IMR-90 (cell line): ENCODE measurements around the gene ABCA10. TPM values are rescaled to one million over a fixed set of nuclear protein-coding genes. Genes with fewer than 3 reads are reported as not detected.

ENCODE experiments used
- ATAC-seq: fragments of 200-7000 bp; cut with Tn5 transposase; 2 replicates; pipeline ENCODE4 v1.9.1; 2020; ENCODE audit warnings: low read depth, mild to moderate bottlenecking, moderate library complexity
- BruUV-seq: library from RNA; stranded (reverse); fragments of 400-500 nt; replicated peaks from 2 replicates; lab custom pipeline; 2021; lab: Mats Ljungman, UMichigan
- CTCF ChIA-PET: fragments of 300-600 bp; formaldehyde crosslinking; extraction: SDS; loops from one replicate; lab custom pipeline; 2021; ENCODE audit warnings: antibody characterized with exemption; lab: Yijun Ruan, JAX
- POLR2A ChIA-PET: fragments of 300-600 bp; sonication (Branson Sonifier 250); formaldehyde crosslinking; loops from one replicate; lab custom pipeline; 2022; ENCODE audit warnings: antibody characterized with exemption; ENCODE audit not compliant: unreplicated experiment; lab: Charles Lee
- DNase-seq: peaks from one replicate; pipeline ENCODE4 v3.0.0; 2013
- H2AFZ ChIP-seq: replicated peaks from 2 replicates; pipeline ENCODE3; 2013; ENCODE audit warnings: low read length, mild to moderate bottlenecking; ENCODE audit not compliant: poor library complexity
- H2AK5ac ChIP-seq: 2 replicates; pipeline ENCODE4 v1.6.1; 2013; ENCODE audit warnings: low read depth, low read length, inconsistent platforms
- H2AK9ac ChIP-seq: replicated peaks from 2 replicates; pipeline ENCODE3; 2013; ENCODE audit warnings: mild to moderate bottlenecking, low read depth, low read length, moderate library complexity; ENCODE audit not compliant: poor library complexity
- H2BK120ac ChIP-seq: 2 replicates; pipeline ENCODE4 v1.6.1; 2013; ENCODE audit warnings: low read depth, low read length, inconsistent platforms
- H2BK15ac ChIP-seq: 3 replicates; pipeline ENCODE4 v1.6.1; 2013; ENCODE audit warnings: low read depth, low read length, inconsistent platforms
- H2BK20ac ChIP-seq: 2 replicates; pipeline ENCODE4 v1.6.1; 2013; ENCODE audit warnings: low read depth, mild to moderate bottlenecking, inconsistent platforms, low read length, moderate library complexity
- H2BK5ac ChIP-seq: 2 replicates; pipeline ENCODE4 v1.6.1; 2013; ENCODE audit warnings: mild to moderate bottlenecking, low read depth, low read length, inconsistent platforms; ENCODE audit not compliant: poor library complexity, severe bottlenecking
- H3K14ac ChIP-seq: replicated peaks from 2 replicates; pipeline ENCODE4 v1.6.1; 2013; ENCODE audit warnings: low read depth, low read length, inconsistent platforms
- H3K18ac ChIP-seq: 2 replicates; pipeline ENCODE4 v1.6.1; 2013; ENCODE audit warnings: low read depth, low read length, control low read depth
- H3K23ac ChIP-seq: 2 replicates; pipeline ENCODE4 v1.6.1; 2013; ENCODE audit warnings: low read depth, low read length, inconsistent platforms
- H3K27ac ChIP-seq: 2 replicates; pipeline ENCODE4 v1.5.1; 2013; ENCODE audit warnings: mild to moderate bottlenecking, control low read depth, low read length; ENCODE audit not compliant: insufficient read depth
- H3K27me3 ChIP-seq: 2 replicates; pipeline ENCODE4 v1.6.1; 2013; ENCODE audit warnings: low read length; ENCODE audit not compliant: control insufficient read depth, insufficient read depth
- H3K36me3 ChIP-seq: 2 replicates; pipeline ENCODE4 v1.6.1; 2013; ENCODE audit warnings: low read length, mixed read lengths; ENCODE audit not compliant: control insufficient read depth, insufficient read depth
- H3K4ac ChIP-seq: 2 replicates; pipeline ENCODE4 v1.6.1; 2013; ENCODE audit warnings: low read depth, low read length, inconsistent platforms
- H3K4me1 ChIP-seq: 2 replicates; pipeline ENCODE4 v1.6.1; 2013; ENCODE audit warnings: low read length, mixed read lengths; ENCODE audit not compliant: control insufficient read depth, insufficient read depth
- H3K4me2 ChIP-seq: 2 replicates; pipeline ENCODE4 v1.6.1; 2013; ENCODE audit warnings: low read depth, mild to moderate bottlenecking, control low read depth, low read length, moderate library complexity
- H3K4me3 ChIP-seq: 2 replicates; pipeline ENCODE4 v1.5.1; 2013; ENCODE audit warnings: low read depth, mild to moderate bottlenecking, control low read depth, low read length, moderate library complexity; ENCODE audit not compliant: insufficient read depth
- H3K56ac ChIP-seq: 2 replicates; pipeline ENCODE4 v1.6.1; 2013; ENCODE audit warnings: low read length, inconsistent platforms; ENCODE audit not compliant: insufficient read depth; ENCODE audit errors: extremely low read depth
- H3K79me1 ChIP-seq, 2 experiments: 2 replicates each; pipeline ENCODE4 v1.6.1; 2013; ENCODE audit warnings: low read length in 2 of 2, inconsistent platforms in 1 of 2, low read depth in 1 of 2
- H3K9ac ChIP-seq: 2 replicates; pipeline ENCODE4 v1.6.1; 2013; ENCODE audit warnings: low read depth, low read length, control low read depth
- H3K9me1 ChIP-seq: 2 replicates; pipeline ENCODE4 v1.6.1; 2013; ENCODE audit warnings: low read length, inconsistent platforms; ENCODE audit not compliant: insufficient read depth
- H3K9me3 ChIP-seq: 2 replicates; pipeline ENCODE4 v1.6.1; 2013; ENCODE audit warnings: low read length; ENCODE audit not compliant: control insufficient read depth, insufficient read depth
- H4K20me1 ChIP-seq: 2 replicates; pipeline ENCODE4 v1.6.1; 2013; ENCODE audit warnings: low read length, inconsistent platforms; ENCODE audit not compliant: insufficient read depth
- H4K5ac ChIP-seq: 2 replicates; pipeline ENCODE4 v1.6.1; 2013; ENCODE audit warnings: mild to moderate bottlenecking, low read depth, low read length, control low read depth
- H4K8ac ChIP-seq, 2 experiments: 2 replicates each; pipeline ENCODE4 v1.6.1; 2013; ENCODE audit warnings: low read depth in 2 of 2, low read length in 2 of 2, control low read depth in 1 of 2, inconsistent platforms in 1 of 2
- H4K91ac ChIP-seq: 2 replicates; pipeline ENCODE4 v1.6.1; 2013; ENCODE audit warnings: low read depth, low read length, inconsistent platforms; ENCODE audit not compliant: insufficient read depth
- MAFK ChIP-seq: IDR thresholded peaks from 2 replicates; pipeline ENCODE4 v1.6.1; 2012; ENCODE audit warnings: low read depth, low read length, improper control_type of control experiment
- NFE2L2 ChIP-seq: fragments of 150-350 bp; IDR thresholded peaks from 2 replicates; pipeline ENCODE4 v1.6.1; 2016; ENCODE audit warnings: low read depth, mild to moderate bottlenecking, low read length
- RAD21 ChIP-seq: IDR thresholded peaks from 2 replicates; pipeline ENCODE4 v1.6.1; 2012; ENCODE audit warnings: low read length, improper control_type of control experiment
- SMC3 ChIP-seq: fragments of 150-350 bp; IDR thresholded peaks from 2 replicates; pipeline ENCODE4 v1.6.1; 2016; ENCODE audit warnings: low read depth, mild to moderate bottlenecking, antibody characterized with exemption, low read length, moderate library complexity
- WGBS, 2 experiments: methylation state at CpG; one replicate each; pipeline versions ENCODE4 v1.1.5 to v1.1.7; 2013; ENCODE audit warnings: missing lambda C conversion rate in 2 of 2; ENCODE audit not compliant: insufficient read length in 1 of 2; ENCODE audit errors: extremely low coverage in 2 of 2; 5-methylcytosine and 5-hydroxymethylcytosine counted together
- dilution Hi-C: fragments of 300-500 bp; cut with HindIII; formaldehyde crosslinking; loops from one replicate; pipeline ENCODE4 v1.14.3; 2018; ENCODE audit warnings: low sequenced_read_pairs; ENCODE audit not compliant: unreplicated experiment
- in situ Hi-C: fragments of 300-500 bp; cut with MboI; formaldehyde crosslinking; loops from 3 replicates; pipeline ENCODE4 v1.14.3; 2019; ENCODE audit warnings: low sequenced_read_pairs, inconsistent platforms, mixed read lengths
- intact Hi-C: fragments of 100-400 bp; cut with micrococcal nuclease; formaldehyde crosslinking; loops from 2 replicates; pipeline ENCODE4 v1.10.0; 2022
- polyA plus RNA-seq, 3 experiments: library from polyadenylated mRNA; depleted of rRNA; stranded (reverse); fragments of >200 nt; gene quantifications; 2 replicates each; pipeline ENCODE4 v1.2.3, GENCODE V29; 2012; ENCODE audit warnings: low replicate concordance in 1 of 3
- total RNA-seq: library from RNA; depleted of rRNA; stranded (reverse); fragments of >200 nt; gene quantifications from 2 replicates; pipeline ENCODE4 v1.2.3, GENCODE V29; 2012
- TF ChIP-seq, protein P1 (sequence below): conservative IDR thresholded peaks from 2 replicates; pipeline ENCODE4 v1.5.1; 2012; ENCODE audit warnings: mild to moderate bottlenecking, low read depth, low read length, improper control_type of control experiment
- TF ChIP-seq, protein P2 (sequence below): fragments of 150-350 bp; IDR thresholded peaks from 2 replicates; pipeline ENCODE4 v1.6.1; 2017; ENCODE audit warnings: mild to moderate bottlenecking, antibody characterized with exemption, low read length, low read depth
- TF ChIP-seq, protein P3 (sequence below): fragments of 150-350 bp; IDR thresholded peaks from 2 replicates; pipeline ENCODE4 v1.6.1; 2016; ENCODE audit warnings: low read depth, mild to moderate bottlenecking, low read length, moderate library complexity, borderline replicate concordance

The ABCA10 gene
- total and polyA plus RNA-seq, 2 of the 4 experiments (the other 2 are of a cell fraction), result under 0.01 to 0.03 TPM

DNA sequence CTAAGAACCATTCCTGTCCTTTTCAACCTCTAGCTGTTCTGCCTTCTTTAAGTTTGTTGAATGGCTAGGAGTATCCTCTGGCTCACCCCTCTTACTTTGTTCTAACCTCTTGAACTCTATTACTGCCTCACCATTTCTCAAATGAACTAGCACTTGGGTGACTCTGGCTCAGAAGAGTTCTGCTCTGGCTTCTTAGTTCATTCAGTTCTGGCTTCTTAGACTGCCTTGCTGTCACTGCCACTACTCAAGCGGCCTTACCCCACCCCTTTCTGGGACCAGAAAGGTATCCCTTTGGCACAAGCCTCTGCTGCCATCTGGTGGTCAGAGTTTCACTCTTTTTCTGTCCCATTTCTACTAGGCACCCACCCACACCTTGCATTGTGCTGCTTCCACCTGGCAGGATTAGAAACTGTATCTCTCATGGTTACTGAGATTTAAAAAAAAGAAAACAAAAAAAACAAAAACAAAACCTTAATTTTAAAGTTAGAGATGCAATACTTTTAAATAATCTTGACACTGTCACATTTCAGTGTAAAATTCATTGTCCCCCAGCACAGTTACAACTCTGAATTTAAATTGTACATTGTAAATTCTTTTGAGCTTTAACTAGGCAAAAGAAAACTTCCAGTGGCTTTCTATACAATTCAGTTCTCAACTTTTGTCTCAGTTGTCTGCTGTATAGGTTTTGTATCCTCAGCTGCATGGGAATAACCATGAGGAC lies 6.9 kb upstream of the ABCA10 start:
- Histone ChIP-seq H2AK5ac (no peak overlapping the region), H2BK20ac (no peak overlapping the region), H4K91ac (no peak overlapping the region), H3K56ac (no peak overlapping the region), H4K8ac (no peak overlapping the region), H3K9me3 (no peaks in the 10 kb centered on the region), H3K4me2 (no peak overlapping the region), H4K20me1 (no peaks in the 10 kb centered on the region), H3K18ac (no peak overlapping the region), H3K9me1 (0 out of 2 replicates have a peak, but pooled peaks cover 3% of the 10 kb centered on the region), H4K5ac (no peak overlapping the region), H2BK5ac (no peak overlapping the region), H3K27ac (no peak overlapping the region), H3K23ac (no peak overlapping the region), H3K4me1 (no peaks in the 10 kb centered on the region), H3K4ac (no peak overlapping the region), H3K27me3 (no peaks in the 10 kb centered on the region), H2BK120ac (no peak overlapping the region), H2AK9ac (no peak overlapping the region), H3K9ac (no peak overlapping the region), H3K79me1 (no peaks in the 10 kb centered on the region), H3K14ac (no peak overlapping the region), H3K4me3 (no peak overlapping the region), H2BK15ac (no peak overlapping the region), H2AFZ (no peak overlapping the region), H3K36me3 (no peaks in the 10 kb centered on the region)
- DNase-seq (peak; percentile 70), ATAC-seq (peak; percentile 94)
- TF ChIP-seq NFE2L2 (no peak), MAFK (no peak), RAD21 (peak; percentile 81), SMC3 (peak; percentile 73)
- TF ChIP-seq, protein P1, sequence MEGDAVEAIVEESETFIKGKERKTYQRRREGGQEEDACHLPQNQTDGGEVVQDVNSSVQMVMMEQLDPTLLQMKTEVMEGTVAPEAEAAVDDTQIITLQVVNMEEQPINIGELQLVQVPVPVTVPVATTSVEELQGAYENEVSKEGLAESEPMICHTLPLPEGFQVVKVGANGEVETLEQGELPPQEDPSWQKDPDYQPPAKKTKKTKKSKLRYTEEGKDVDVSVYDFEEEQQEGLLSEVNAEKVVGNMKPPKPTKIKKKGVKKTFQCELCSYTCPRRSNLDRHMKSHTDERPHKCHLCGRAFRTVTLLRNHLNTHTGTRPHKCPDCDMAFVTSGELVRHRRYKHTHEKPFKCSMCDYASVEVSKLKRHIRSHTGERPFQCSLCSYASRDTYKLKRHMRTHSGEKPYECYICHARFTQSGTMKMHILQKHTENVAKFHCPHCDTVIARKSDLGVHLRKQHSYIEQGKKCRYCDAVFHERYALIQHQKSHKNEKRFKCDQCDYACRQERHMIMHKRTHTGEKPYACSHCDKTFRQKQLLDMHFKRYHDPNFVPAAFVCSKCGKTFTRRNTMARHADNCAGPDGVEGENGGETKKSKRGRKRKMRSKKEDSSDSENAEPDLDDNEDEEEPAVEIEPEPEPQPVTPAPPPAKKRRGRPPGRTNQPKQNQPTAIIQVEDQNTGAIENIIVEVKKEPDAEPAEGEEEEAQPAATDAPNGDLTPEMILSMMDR, result peak; percentile 81
- TF ChIP-seq, protein P2, sequence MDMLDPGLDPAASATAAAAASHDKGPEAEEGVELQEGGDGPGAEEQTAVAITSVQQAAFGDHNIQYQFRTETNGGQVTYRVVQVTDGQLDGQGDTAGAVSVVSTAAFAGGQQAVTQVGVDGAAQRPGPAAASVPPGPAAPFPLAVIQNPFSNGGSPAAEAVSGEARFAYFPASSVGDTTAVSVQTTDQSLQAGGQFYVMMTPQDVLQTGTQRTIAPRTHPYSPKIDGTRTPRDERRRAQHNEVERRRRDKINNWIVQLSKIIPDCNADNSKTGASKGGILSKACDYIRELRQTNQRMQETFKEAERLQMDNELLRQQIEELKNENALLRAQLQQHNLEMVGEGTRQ, result no peak
- TF ChIP-seq, protein P3, sequence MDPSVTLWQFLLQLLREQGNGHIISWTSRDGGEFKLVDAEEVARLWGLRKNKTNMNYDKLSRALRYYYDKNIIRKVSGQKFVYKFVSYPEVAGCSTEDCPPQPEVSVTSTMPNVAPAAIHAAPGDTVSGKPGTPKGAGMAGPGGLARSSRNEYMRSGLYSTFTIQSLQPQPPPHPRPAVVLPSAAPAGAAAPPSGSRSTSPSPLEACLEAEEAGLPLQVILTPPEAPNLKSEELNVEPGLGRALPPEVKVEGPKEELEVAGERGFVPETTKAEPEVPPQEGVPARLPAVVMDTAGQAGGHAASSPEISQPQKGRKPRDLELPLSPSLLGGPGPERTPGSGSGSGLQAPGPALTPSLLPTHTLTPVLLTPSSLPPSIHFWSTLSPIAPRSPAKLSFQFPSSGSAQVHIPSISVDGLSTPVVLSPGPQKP, result no peak
- in situ Hi-C loops (loop anchor here (5.0 kb wide), 1 partner anchor 458 kb away; no protein-coding TSS in a partner anchor), intact Hi-C loops (loop anchor here (1.0 kb wide), 3 partner anchors 263 to 463 kb away; no protein-coding TSS in a partner anchor), dilution Hi-C loops (no loop called here)
- BruUV-seq, result no TSS peak
- no CpG with 5 or more reads among the region's 1 CpG for WGBS, 2 experiments
- POLR2A ChIA-PET, result no interaction called here
- CTCF ChIA-PET, result interaction anchor here (0.6 to 1.1 kb wide), 6 partner anchors 23 to 761 kb away, joined by 3 to 9 read pairs (median 4); no protein-coding TSS in a partner anchor
